Measurements from ENCODE around the gene ESYT1.

GRCh38 chr12:56193025-56193578, 65.0 kb downstream of the ESYT1 start:
- no peak for TF ChIP-seq POLR2A (IDR thresholded peaks at IDR 0.05; ENCODE audit: low read depth, low read length)
- TF ChIP-seq FOXM1 (IDR thresholded peaks at IDR 0.05; ENCODE audit: low read depth, low read length), result no peak
- peak; percentile 65 to 85 (median 83) for TF ChIP-seq CTCF (IDR thresholded peaks at IDR 0.05 in 2 of 3, conservative IDR thresholded peaks at IDR 0.05 in 1 of 3; ENCODE audit: control insufficient read depth in 2 of 3, extremely low read depth in 1 of 3, insufficient read depth in 1 of 3, low read depth in 3 of 3, low read length in 3 of 3)
- peak; percentile 96 for TF ChIP-seq RAD21 (IDR thresholded peaks at IDR 0.05; ENCODE audit: insufficient read depth, low read depth, low read length)
- no peak for TF ChIP-seq GATAD2B (conservative IDR thresholded peaks at IDR 0.05; ENCODE audit: low read depth)
- no peak for TF ChIP-seq ZNF207 (IDR thresholded peaks at IDR 0.05; ENCODE audit: borderline replicate concordance)
- TF ChIP-seq HCFC1 (IDR thresholded peaks at IDR 0.05; ENCODE audit: low read length), result no peak
- TF ChIP-seq USF2 (IDR thresholded peaks at IDR 0.05; ENCODE audit: borderline replicate concordance, low read depth, low read length), result no peak
